Hematopoietic multipotent progenitor cell treated with erythropoietin and hydrocortisone succinate and interleukin-3 and kit ligand, for 15 days (in vitro differentiated cells): ENCODE results near the gene RNF212.
"Not testable (repeated sequence)": the region's sequence is repeated elsewhere in the genome, so short reads cannot be mapped to it uniquely, and the experiment has no call there.

Source experiments
- DNase-seq: peaks from one replicate; pipeline ENCODE4 v3.0.0-alpha.2; 2015; ENCODE audit warnings: low spot score

RNF212 gene

DNA sequence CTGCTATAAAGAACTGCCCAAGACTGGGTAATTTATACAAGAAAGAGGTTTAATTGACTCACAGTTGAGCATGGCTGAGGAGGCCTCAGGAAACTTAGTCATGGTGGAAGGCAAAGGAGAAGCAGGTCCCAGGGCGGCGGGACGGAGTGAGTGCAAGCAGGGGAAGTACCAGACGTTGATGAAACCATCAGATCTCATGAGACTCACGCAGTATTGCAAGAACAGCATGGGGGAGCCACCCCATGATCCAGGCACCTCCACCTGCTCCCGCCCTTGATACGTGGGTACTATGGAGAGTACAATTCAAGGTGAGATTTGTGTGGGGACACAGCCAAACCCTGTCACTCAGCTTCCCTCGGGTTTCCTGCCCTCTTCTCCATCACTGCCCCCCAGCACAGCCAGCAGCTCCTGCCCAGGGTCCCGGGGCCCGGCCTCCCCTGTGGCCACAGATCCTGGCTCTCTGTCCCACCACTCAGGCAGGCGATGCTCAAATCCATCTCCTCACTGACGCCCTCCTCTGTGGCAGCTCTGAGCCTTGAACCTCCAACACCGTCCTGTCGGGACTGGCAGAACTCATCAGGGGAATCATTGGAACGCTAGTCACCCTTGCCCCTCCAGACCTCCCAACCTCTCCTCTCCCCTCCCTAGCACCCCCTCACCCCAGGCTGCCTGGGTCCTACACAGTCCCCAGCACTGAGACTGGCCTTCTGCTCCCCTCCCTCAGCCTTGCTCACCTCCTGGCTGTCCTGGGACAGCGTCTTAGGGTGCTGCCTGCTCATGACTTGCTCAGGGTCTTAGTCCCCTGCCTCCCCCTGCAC lies 64.4 kb downstream of the RNF212 start:
- no peak for DNase-seq

DNA sequence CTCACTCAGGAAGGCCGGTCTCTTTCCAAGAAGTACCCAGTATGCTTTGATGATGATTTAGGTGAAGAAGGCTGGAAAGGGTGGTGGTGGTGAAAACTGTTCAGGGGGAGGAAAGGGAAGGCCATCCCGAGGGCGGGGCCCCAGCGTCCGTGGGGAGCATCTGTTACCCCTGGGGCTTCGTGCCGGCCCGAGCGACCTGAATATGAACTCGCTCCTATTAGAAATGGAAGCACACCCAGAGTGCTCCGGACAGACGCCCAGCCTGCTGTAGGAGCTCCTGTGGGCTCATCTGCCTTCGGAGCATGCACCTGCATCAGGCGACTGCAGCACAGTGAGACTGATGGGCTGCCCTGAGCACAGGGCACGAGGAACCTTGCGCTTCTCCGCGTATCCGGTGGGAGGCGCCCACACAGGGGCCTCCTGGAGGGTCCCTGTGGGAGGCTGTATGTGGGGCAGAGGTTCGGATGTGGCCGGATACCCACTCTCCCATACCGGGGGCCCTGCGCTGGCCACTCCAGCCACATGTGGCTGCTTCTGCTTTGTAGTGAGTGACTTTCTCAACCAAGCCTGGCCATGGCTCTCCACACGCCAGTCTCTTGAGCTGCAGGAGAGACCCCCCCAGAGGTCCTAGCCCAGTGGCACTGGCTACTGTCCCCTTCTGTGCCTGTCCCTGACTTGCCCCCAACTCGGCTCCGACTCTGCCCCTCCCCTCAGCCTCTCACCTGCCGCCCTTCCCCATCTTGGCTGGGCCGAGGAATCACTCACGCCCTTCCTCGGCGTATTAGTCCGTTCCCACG lies 65.2 kb downstream of the RNF212 start:
- DNase-seq = no peak

DNA sequence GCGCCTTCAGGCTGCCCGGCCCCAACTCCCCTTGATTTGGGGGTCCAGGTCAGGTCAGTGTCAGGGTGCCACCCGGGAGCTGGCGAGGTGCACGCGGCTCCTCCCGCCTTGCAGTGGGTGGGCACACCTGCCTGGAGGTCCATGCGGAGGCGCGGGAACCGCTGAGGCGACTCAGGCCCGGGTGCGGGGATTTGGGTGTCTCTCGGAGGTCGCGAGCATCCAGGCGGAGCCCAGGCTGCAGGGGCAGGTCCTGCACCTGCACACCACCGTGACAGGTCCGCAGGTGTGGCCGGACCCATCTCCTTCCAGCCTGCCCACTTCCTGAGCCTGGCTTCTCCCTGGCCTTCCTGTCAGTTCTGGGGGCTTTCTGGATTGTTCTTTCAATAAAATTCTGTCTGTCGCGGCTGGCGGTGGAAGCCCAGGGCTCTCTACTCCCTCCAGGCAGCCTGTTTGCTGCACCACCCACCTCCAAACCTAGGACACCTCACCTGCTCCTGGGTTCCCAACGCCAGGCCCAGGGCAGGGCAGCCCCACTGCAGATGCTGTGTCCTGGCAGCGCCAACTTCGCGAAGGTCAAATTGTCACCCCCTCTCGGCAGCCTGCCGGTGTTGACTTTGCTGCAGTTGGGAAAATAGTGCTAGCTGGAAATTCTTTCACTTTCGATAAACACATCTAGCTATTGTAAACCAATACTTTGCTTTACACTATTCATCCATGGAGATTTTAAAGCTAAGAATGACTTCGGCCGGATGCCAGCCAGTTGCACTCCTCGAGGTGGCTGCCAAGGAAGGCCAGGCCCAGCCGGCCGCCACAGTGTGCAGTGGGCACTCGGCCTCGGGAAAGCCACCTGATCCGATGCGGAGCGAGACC lies 66.0 kb downstream of the RNF212 start:
- DNase-seq = no peak

DNA sequence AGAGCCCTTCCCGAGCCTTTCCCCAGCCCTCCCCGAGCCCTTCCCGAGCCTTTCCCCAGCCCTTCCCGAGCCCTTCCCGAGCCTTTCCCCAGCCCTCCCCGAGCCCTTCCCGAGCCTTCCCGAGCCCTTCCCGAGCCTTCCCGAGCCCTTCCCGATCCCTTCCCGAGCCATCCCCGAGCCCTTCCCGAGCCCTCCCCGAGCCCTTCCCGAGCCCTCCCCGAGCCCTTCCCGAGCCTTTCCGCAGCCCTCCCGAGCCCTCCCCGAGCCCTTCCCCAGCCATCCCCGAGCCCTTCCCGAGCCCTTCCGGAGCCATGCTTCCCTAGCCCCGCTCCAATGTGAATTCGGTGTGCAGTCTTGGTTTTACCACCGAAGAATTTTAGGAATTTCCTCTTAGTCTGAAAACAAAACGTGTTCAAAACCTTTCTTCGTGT lies 66.8 kb downstream of the RNF212 start:
- not testable (repeated sequence) for DNase-seq

DNA sequence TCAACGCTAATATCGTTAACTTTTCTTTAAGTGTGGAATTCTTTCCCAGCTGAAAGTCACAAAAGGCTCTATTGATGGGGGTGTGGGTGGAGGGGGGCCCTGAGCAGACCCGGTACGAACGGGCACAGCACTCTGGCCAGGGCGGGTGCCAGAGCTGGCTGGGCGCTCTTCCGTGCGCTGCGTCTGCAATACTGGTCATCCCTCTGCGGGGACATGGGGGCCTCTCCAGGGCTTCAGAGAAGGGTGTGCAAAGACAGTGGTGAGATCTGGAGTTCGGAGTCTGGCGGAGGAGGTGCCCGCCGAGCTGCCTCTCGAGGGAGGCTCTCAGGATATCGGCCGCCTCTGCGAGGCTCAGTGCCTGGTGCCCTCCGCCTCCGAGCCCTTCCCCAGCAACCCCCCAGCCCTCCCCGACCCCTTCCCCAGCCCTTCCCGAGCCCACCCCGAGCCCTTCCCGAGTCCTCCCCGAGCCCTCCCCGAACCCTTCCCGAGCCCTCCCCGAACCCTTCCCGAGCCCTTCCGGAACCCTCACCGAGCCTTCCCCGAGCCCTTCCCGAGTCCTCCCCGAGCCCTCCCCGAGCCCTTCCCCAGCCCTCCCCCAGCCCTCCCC lies 67.7 kb downstream of the RNF212 start:
- no peak for DNase-seq

DNA sequence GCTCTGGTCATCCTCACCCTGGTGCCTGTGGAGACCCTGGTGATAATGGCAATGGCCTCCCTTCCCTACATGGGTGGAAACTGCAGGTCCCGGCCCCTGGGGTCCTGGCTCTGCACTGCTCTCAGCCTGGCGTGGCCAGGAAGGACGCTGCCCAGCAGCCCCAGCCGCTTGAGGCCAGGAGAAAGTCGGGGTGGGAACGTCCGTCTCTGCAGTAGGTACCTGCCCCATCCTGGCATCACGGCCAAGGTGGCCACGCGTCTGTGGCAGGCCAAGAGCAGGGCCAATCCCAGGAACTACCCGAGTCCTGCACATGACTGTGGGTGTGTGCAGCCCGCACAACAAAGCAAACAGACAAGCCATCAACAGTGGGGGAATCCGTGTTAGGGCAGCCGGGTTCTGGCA lies 68.2 kb downstream of the RNF212 start:
- DNase-seq = no peak

DNA sequence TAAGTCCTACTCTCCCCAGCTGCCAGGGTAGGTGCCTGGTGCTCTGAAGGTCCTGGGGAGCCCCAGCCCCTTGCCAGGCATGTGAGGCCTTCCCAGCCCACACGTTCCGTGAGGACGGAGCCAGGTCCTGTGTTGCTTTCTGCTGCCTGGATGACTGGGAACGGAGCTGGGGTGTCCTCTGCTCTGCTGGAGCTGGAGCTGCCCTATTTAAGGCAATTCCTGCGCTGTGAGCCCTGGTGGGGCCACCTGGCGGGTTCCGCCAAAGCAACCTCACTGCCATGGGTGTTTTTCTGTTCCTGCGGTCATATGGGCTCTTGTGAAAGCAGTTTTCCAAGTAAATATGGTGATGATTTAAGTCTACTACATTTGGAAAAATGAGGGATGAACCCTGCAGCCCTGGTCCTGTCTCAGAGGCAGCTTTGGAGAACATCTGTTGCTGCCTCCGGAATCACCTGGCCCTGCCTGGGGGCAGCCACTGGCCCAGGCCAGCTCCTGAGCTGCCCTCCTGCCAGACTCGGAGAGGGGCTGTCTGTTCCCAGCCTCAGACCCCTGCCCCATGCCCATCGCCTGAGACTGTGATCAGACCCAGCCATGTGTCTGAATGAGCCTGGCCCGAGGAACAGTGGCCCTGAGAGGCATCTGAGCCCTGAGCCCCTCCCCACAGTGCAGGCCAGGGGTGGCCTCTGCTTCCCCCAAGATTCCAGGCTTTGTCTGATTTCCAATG lies 68.7 kb downstream of the RNF212 start:
- no peak for DNase-seq

DNA sequence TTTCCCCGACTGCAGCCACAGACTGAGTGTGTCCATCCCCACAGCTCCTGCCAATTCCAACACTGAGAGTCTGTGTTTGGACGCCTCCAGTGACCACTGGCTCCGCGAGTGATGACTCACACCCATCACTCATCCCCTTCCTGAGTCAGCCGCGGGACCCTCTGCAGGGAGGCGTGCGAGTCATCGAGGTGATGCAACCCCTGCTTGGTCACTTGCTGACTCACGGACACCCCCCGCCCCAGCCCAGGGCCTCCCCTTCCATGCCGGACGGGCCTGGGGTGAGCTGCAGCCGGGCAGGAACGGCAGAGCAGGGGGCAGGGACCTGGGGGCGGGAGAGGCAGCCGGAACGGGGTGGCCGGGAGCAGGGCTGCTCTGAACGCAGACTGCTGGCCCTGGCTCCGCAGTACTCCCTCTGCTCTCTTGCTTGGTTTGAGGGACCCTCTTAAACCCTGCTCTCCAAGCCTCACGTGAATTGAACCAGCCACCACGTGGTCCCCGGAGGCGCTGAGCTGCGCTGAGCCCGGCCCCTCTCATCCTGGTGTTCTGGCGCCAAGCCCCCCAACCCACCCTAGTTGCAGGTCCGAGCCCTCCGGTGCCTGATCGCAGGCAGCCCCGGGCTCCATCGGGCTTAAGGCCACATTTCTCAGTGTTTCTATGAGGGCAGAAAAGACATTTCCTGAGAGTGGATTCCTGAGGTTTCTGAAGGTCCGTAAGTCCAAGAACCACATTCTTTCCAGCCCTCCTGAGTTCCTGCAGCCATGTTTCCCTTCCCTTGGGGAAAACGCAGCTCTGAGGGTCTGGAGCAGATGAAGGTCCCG lies 69.5 kb downstream of the RNF212 start:
- DNase-seq = no peak

DNA sequence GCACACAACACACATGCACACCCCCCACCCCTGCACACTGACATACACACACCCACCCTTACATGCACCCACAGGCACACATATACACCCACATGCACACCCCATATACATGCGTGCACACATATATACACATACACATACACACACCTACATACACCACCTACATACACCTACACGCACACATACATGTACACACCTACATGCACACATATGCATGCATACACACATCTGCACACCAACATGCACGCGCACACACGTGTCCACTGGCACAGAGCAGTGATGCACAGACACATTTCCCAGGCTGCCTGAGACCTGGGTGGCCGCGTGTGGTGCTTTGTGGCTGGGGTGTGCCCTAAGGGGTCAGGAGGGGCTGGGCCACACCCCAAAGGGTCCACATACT lies 70.2 kb downstream of the RNF212 start:
- no peak for DNase-seq

DNA sequence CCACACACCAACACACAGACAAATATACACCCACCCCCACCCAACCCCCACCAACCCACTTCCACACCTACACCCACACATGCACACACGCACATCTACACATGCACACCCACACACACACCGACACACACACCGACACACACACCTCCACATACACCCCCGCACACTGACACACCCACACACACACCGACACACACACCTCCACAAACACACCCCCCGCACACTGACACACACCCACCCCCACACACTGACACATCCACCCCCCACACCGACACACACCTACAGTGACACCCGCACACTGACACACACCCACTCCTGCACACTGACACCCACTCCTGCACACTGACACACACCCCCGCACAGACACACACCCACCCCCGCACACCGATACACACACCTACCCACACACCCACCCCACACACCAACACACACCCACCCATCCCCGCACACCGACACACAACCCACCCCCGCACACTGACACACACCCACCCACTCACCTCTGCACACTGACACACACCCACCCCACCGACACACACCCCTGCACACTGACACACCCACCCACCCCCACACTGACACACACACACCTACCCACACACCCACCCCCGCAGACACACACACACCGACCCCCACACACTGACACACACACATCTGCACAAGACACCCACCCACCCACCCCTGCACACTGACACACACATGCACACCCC lies 70.9 kb downstream of the RNF212 start:
- DNase-seq = no peak

DNA sequence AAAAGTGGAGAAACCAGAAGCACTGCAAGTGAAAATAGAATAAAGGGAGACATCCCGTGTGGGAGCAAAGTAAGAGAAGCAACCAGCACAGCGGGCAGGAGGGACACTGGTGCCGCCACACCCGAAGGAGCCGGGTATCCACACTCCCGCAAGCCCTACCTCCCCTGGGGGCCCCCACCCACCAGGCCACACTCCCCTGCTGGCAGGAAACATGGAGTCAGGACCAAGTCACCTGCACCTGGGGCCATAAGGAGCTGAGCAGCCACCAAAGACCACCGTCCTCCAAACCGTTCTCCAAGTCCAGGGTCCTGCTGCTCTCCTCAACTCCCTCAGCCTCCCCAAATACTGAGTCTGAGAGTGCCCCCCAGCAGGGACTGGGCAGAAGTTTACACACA lies 71.4 kb downstream of the RNF212 start:
- no peak for DNase-seq

DNA sequence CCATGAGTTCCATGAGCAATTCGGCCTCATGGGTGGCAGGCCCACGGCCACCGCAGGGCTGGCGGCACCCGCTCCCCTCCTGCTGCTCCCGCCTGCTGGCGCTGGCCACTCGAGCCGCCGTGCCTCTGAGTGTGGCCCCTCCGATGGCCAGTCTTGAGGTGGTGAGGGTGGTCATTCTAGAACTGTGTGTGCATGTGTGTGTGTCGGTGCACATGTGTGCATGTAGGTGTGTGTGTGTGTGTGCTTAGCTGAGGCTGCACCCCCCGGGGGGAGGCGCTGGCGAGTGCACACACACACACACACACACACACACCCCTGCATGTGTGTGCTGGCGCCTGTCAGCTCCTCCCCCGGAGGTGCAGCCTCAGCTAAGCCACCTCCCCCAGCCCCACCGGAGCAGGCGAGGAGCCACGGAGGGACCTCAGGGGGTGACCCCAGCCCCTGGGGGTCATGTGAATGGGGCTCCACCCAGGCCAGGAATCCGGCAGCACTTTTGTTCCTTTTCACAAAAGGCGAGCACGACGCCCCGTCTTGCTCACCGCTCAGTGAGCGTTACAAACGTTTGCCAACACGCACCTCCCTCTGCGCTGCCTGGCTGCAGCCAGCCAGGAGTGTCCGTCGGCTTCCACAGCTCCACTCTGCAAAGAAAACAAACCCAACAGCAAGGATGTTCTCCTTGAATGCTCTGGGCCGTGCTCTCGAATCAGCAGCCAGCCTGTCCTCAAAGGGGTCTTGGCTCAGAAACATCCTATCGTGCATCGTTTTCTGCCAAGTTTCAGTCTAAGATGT lies 72.0 kb downstream of the RNF212 start:
- DNase-seq = no peak

DNA sequence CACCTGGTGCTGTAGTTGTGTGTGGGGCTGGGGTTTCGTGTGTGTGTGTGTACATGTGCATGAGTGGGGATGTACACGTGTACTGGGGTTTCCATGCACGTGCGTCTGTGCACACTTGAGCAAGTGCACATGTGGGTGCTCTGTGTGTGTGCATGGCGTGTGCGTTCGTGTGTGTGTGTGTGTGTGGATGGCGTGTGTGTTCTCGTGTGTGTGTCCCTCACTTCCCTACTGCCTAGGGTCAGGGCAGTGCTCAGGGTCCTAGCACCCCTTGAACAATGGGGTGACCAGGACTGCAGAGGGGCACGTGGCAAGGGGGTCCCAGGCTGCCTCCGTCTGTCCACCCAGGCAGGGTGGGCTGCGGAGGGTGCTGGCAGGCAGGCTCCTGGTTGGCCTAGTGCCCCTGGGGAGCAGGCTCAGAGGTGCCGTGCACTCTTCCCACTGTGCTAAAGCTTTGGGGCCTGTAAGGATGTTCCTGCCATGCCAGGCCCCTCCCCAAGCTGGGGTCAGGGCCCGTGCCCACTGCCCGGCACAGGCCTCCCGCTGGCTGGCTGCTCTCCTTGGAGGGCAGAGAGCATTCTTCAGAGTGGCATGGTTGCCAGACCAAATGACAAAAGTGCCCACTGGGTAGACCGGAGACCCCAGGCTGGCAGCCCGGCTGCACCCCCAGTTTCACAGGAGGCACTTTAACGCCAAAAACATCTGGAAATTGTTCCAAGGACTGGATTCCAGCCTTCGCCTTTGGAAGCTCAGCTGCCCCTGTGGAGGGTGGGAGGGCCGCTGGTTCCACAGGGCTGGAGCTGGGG lies 72.8 kb downstream of the RNF212 start:
- no peak for DNase-seq

DNA sequence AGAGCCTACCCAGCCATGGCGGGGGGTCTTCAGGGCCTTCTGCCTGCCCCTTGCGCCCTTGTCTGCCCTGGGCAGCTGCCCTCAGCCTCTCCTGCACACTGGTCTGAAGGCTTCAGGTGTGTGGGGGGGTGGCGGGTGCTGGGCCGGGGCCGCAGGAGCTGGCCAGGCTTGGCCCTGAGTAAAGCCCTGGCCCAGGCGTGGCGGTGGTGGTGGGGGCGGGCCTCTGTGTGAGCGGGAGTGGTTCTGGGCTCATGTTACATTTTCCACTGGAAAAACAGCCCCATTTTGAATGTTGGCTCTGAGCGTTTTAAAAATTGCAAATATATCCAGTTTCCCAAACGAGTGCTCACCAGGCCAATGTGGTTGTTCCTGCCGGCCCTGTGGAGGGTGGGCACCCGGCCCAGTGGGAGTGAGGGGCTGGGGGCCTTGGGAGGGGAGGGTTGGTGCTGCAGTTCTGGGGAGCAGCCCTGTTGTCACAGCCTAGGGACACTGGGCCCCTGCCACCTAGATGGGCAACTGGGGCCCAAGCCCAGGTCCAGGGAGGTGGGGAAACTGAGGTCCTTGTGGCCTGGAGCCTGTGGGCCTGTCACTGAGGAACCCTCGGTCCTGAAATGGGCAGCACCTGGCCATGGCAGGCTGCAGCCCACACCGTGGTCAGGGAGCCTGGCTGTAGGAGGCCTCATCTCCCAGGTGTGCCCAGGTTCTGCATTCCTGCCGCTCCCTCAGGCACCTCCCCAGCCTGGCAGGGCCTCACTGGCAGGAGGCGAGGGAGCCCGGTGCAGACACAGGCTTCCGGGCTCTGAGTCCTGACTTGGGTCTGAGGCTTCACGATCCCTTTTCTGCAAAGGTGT lies 73.6 kb downstream of the RNF212 start:
- DNase-seq = no peak

DNA sequence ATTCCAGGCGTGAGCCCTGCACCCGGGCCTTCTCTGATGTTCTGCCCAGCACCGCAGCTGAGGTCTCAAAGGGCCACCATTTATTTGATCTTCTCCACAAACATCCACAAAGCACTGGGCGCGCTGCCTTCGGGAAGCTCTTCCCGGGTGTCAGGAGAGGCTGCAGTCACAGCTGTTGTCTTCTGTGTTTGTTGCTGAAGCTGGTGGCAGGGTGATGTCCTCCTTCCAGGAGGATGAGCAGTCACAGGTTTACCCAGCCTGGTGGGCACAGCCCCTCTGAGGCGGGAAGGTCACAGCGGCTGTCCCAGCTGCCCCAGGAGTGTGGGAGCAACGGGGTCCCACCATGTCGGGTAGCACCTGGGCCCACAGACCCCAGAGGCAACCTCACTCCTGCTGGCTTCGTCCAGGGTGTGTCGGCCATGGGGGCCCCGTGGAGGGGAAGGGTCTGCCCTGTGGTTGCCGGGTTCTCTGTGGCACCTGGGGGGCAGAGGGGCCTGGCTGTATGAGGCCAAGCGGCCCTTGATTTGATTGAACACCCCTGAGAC lies 74.3 kb downstream of the RNF212 start:
- no peak for DNase-seq

DNA sequence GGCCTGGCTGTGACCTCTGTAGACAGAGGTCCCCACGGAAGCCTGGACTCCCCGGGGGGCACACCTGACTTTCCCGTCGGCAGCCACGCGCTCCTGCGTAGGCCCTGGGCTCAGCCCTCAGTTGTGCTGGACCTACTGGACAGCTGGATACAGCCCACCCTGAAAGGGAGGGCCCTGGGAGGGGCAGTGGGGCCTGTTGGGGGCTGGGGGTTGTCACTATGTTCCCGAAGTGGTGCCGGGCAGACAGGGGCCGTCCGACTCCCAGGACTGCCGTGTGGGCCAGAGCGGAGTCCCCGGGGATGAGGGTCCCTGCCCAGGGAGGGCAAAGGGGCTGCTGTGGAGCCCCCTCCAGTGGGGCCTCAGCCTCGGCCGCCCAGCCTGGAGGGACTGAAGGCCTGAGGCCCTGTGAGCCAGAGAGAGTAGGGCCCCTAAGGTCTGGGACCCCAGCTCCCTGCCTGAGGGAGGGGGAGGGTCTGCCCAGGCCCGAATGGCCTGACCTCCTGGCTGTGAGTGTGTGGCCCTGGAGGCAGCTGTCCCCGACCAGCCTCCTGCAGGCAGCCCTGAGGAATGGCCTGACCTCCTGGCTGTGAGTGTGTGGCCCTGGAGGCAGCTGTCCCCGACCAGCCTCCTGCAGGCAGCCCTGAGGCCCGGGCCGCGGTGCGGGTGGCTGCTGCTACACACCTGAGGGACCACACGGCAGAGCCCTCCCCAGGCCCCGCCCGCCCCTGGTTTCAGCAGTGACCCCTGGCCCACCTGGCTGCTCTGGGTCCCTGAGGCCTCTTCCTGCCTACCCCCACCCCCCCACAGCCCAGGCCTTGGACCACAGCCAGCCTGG lies 76.2 kb downstream of the RNF212 start:
- no peak for DNase-seq
